Hematopoietic multipotent progenitor cell treated with erythropoietin and hydrocortisone succinate and interleukin-3 and kit ligand, for 4 days (in vitro differentiated cells): Measurements from ENCODE around the gene PID1.
"Not testable (repeated sequence)": the region's sequence is repeated elsewhere in the genome, so short reads cannot be mapped to it uniquely, and the experiment has no call there.

Source experiments
- DNase-seq: peaks from one replicate; pipeline ENCODE4 v3.0.0-alpha.2; 2015

The PID1 gene

GRCh38 chr2:229206548-229206947 is 64.5 kb downstream of the PID1 start:
- no peak for DNase-seq

- DNase-seq: no peak
Measured at GRCh38 chr2:229205704-229206103, 65.4 kb downstream of the PID1 start.

GRCh38 chr2:229202646-229203045 is 68.4 kb downstream of the PID1 start:
- no peak for DNase-seq

- no peak for DNase-seq
Measured at GRCh38 chr2:229201521-229201920, 69.6 kb downstream of the PID1 start.

- DNase-seq: no peak
Measured at GRCh38 chr2:229199267-229199666, 71.8 kb downstream of the PID1 start.

GRCh38 chr2:229196448-229196847 is 74.6 kb downstream of the PID1 start:
- DNase-seq: no peak

GRCh38 chr2:229195346-229195947 is 75.6 kb downstream of the PID1 start:
- no peak for DNase-seq

- DNase-seq: no peak
Measured at GRCh38 chr2:229193281-229193680, 77.8 kb downstream of the PID1 start.

GRCh38 chr2:229191413-229191812 is 79.7 kb downstream of the PID1 start:
- no peak for DNase-seq

GRCh38 chr2:229187123-229187522 is 84.0 kb downstream of the PID1 start:
- not testable (repeated sequence) for DNase-seq

- no peak for DNase-seq
Measured at GRCh38 chr2:229181641-229182040, 89.4 kb downstream of the PID1 start.

GRCh38 chr2:229180658-229181057 is 90.4 kb downstream of the PID1 start:
- DNase-seq: no peak

- DNase-seq: no peak
Measured at GRCh38 chr2:229179628-229180027, 91.5 kb downstream of the PID1 start.

GRCh38 chr2:229178706-229179105 is 92.4 kb downstream of the PID1 start:
- no peak for DNase-seq

GRCh38 chr2:229178117-229178516 is 93.0 kb downstream of the PID1 start:
- no peak for DNase-seq

- no peak for DNase-seq
Measured at GRCh38 chr2:229176136-229176535, 95.0 kb downstream of the PID1 start.

GRCh38 chr2:229175497-229175863 is 95.6 kb downstream of the PID1 start:
- no peak for DNase-seq

GRCh38 chr2:229174794-229175496 is 96.1 kb downstream of the PID1 start:
- no peak for DNase-seq

- DNase-seq: no peak
Measured at GRCh38 chr2:229173825-229174359, 97.2 kb downstream of the PID1 start.

GRCh38 chr2:229170916-229171315 is 100.2 kb downstream of the PID1 start:
- DNase-seq: no peak

- DNase-seq: no peak
Measured at GRCh38 chr2:229170171-229170570, 100.9 kb downstream of the PID1 start.

GRCh38 chr2:229169751-229170150 is 101.3 kb downstream of the PID1 start:
- no peak for DNase-seq

- no peak for DNase-seq
Measured at GRCh38 chr2:229164545-229165249, 106.4 kb downstream of the PID1 start.

- no peak for DNase-seq
Measured at GRCh38 chr2:229163893-229164292, 107.2 kb downstream of the PID1 start.
